HG03280 (cell line): ENCODE results near the gene FAN1.
"Not testable (repeated sequence)": the region's sequence is repeated elsewhere in the genome, so short reads cannot be mapped to it uniquely, and the experiment has no call there.

Experiments used
- ATAC-seq: cut with Tn5 transposase; IDR thresholded peaks from one replicate; pipeline ENCODE4 v1.9.1; 2021; ENCODE audit warnings: mild to moderate bottlenecking, moderate library complexity; ENCODE audit not compliant: unreplicated experiment

FAN1 gene

DNA sequence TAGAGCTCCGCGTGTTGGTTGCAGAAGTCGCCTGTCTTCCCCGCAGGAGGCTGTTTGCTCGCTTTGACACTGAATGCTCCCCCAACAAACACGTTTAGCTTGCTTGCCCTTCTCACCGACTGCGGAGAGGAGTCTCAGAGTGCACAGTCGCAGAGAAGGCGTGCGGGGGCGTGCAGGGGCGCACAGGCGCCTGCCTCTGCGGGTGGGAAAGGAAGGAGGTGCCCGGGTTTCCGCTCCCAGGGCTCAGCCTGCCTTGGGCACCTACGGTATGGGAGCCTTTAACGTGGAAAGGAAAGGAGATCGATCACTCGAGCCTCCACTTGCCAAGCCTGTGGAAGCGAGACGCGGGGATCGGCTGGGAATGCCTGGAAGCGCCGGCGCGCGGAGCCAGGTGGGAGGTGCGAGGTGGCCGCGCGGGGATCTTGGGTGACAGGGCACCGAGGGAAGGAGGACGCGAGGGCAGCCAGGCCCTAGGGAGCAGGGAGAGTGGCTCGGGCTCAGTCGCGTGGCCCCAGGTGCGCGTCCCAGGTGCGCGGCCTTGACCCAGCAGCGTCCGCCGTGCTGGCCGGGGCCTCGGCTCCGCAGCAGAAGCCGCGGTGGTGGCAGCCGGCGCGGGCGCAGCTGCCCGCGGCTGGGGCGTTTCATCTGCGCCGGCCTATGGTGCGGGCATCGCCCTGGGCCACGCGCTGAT lies at the start of gene FAN1:
Gene FAN1, plus strand, starts transcription at position 419 of the 691 bp plus-strand sequence. CDS start 749 bp downstream, outside the sequence.
- ATAC-seq = peak; percentile 95

DNA sequence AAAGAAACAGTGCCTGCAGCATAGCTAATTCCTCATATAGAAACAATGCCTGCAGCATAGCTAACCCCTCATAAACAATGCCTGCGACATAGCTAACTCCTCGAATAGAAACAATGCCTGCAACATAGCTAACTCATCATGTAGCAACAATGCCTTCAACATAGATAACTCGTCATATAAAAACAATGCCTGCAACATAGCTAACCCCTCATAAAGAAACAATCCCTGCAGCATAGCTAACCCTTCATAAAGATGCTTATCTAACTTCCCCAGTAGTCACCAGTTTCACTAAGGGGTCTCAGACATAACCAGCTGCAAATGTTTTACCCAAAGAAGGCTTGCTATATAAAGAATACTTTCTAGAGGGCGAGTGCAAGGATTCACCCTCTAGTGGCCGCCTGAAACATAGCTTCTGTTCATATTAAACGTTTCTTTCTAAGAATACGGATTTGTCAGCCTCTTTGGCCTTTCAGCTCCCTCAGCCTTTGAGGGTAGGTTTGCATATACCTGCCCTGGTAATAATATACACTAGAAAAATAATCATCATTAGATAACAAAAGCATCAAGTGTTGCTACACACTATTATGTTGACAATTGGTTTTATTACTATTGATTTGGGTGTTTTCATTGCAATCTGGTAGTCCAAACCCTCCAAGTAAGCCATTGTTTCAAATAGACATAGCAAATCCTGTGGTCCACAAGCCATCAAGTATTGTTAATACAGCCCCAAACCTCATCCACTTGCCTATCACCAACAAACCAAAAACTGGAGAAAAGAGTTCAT lies 44.4 kb upstream of the FAN1 start:
- no peak for ATAC-seq

- no peak for ATAC-seq
Measured at GRCh38 chr15:30865257-30865656, 38.5 kb upstream of the FAN1 start.

DNA sequence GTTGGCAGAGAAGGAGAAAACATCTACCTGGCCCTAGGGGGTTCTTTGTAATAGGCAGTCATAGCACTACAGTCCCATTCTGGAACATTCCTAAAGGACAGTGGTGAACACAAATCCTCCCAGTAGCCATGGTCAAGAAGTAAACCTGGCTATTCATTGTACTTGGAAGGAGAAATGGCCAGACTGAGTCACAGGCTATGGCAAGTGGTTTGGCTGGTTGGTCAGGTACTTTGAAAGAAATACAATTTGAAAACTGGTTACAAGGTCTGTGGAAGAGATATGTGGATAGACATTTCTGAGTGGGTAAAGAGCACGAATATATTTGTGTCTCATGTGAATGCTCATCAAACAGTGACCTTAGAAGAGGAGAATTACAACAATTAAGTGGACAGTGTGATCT lies 33.0 kb upstream of the FAN1 start:
- ATAC-seq = no peak

- ATAC-seq = no peak
Measured at GRCh38 chr15:30872341-30872748, 31.4 kb upstream of the FAN1 start.

GRCh38 chr15:30877070-30877469 lies 26.6 kb upstream of the FAN1 start:
- ATAC-seq = no peak

DNA sequence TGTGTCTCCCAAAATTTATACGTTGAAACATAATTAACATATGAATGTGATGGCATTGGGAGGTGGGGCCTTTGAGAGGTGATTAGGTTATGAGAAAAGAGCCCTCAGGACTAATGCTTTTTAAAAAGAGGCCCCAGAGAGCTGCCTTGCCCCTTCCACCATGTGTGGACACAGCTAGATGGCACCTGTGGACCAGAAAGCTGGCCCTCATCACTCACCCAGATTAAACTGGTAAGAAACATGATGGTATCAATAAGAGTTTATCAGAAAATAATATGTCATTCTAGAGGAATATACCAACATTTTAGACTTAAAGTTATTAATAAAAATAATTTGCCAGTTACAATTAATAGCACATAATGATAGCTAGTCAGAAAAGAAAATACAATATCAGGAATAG lies 25.2 kb upstream of the FAN1 start:
- ATAC-seq = no peak

DNA sequence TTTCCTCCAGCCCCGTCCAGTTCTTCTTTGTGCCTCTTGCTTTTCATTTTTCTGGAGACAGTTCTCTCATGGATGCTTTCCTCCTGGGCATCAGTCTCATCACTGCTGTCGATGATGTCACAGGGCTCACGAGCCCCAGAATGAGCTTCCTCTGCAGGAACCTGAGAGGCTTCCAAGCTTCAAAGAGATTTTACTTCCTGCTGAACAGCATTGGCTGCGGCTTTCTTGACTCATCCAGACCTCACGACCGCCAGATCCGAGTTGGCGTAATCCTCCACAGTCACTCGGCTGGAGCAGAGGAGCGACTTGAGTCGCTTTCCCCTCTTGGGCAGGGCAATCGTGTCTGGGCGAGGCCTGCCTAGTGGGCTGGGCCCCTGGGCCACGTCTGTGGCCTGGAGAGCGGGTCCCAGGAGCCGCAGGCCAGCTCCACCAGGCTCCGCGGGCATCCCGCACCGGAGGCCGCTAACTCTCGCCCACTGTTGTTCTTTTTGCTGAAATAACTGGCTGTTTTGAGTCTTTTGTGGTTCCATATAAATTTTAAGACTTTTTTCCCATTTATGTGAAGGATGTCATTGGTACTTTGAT lies 20.8 kb upstream of the FAN1 start:
- no peak for ATAC-seq

- ATAC-seq = not testable (repeated sequence)
Measured at GRCh38 chr15:30883666-30884065, 20.0 kb upstream of the FAN1 start.

GRCh38 chr15:30885814-30886213 lies 17.9 kb upstream of the FAN1 start:
- no peak for ATAC-seq

DNA sequence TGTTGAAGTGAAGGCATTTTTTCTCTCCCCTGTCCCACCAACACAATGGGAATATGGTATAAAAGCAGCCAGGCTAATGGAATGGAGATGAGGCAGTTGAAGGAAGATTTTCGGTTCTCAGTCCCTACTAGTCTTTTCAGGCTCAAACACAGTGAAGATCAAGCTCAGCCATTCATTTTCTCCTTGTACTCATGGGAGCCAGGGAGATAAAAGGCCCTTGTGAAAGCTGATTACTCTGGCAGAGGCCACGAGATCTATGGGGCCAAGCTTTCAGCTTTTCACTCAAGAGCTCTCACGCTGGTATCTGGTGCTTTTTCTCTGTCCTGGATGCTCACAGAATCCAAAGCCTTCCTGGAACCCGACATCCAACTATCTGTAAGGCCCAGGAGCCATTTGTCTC lies 14.5 kb upstream of the FAN1 start:
- ATAC-seq = no peak

DNA sequence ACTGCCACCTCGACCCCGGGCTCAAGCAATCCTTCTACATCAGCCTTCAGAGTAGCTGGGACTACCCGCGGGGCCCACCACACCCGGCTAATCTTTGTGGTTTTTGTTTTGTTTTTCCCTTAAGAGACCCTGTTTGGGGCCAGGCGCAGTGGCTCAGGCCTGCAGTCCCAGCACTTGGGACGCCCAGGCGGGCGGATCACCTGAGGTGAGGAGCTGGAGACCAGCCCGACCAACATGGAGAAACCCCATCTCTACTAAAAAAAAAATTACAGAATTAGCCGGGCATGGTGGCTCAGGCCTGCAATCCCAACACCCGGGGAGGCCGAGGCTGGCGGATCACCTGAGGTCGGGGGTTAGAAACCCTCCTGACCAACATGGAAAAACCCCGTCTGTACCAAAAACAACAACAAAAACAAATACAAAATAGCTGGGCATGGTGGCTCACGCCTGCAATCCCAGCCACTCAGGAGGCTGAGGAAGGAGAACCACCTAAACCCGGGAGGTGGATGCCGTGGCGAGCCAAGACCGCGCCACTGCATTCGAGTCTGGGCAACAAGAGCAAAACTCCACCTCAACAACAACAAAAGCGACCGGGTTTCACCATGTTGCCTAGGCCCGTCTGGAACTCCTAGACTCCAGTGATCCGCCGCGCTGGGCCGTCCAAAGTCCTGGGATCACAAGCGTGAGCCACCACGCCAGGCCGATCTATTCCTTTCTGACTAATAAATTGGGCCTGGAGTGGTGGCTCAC lies 8.1 kb upstream of the FAN1 start:
- ATAC-seq = no peak

- no peak for ATAC-seq
Measured at GRCh38 chr15:30896211-30896606, 7.5 kb upstream of the FAN1 start.

GRCh38 chr15:30901889-30902288 lies 1.8 kb upstream of the FAN1 start:
- no peak for ATAC-seq

GRCh38 chr15:30904812-30905211 lies 1.1 kb downstream of the FAN1 start:
- ATAC-seq = no peak

DNA sequence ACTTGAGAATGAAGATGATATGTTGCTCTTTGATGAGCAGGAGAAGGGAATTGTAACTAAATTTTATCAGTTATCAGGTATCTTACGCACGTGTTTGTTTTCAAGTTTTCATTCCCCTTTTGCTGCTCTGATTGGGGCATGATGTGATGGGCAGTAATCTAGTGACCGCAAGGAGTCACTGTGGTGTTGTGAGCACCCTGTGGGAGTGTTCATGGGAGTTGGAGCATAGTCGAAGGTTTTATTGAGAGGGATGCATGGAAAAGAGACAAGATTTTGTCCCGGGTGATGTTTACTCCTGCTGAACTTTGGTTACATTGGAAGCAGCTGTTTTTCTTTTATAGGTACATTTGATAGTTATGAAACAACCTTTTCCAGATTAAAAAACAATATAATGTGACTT lies 2.1 kb downstream of the FAN1 start:
- ATAC-seq = no peak

DNA sequence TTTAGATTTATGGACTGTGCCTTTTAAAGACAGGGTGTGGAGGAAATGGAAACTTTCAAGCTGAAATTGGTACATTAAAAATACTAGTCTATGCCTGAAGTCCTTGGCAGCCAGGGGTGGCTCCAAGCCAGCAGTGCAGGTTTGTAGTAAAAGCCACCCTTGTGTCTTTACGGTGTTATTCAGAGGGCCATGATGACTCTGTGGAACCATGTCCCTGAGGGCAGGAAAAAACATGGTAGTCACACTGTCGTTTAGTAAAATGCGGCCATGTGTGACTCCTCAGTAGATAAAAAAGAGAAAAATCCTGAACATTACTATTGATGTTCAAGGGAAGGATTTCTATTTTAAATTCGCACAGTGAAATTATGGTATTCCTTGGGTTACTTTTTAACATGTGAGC lies 2.7 kb downstream of the FAN1 start:
- no peak for ATAC-seq

DNA sequence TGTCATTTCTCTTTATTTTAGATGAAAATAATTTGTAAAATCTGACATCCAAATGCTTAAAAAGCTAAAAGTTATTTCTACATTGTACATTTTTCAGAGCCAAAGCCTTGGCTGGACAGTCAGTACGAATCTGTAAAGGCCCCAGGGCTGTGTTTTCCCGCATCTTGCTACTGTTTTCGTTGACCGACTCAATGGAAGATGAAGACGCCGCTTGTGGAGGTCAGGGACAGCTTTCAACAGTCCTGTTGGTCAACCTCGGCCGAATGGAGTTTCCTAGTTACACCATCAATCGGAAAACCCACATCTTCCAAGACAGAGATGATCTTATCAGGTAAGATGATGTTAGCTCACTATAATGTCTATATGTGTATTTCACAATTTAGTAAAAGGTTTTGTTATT lies 10.0 kb downstream of the FAN1 start:
- no peak for ATAC-seq

DNA sequence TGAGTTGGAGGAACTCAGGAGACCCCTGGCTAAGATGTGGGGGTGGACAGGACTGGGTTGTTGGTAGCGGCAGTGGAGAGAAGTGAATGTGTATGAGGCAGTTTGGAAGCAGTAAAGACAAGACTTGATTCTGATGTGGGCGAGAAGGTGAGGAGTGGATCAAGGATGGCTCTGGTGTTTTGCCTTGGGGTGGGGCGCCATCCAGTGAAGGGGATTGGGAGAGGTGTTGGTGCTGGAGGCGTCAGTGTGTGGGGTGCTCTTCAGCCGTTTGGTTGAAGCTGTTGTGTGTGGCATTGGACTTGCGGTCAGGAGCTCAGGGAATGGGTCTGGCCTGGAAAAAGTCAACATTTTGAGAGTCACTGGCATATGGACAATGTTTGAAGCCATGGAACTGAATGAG lies 13.3 kb downstream of the FAN1 start:
- no peak for ATAC-seq

DNA sequence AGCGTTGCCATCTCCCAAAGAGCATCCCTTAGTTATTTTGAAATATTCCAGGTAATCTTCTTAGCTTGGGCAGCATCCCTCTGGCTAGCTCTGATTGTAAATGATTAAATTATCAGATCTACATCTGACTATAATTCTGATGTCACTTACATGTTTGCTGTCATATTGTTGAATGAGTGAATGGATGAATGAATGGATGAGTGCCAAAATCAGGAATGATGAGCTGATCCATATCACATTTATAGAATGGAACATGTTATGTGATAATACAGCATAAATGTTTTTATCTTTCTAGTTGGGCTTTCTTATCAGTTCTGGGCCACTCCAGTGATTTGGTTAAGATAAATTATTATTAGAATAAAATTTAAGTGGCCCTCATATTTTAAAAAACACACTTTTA lies 14.0 kb downstream of the FAN1 start:
- no peak for ATAC-seq

GRCh38 chr15:30918366-30918765 lies 14.7 kb downstream of the FAN1 start:
- no peak for ATAC-seq
